GM04503 (cell line): ENCODE results near the gene TSSK6.
"Not testable (repeated sequence)": the region's sequence is repeated elsewhere in the genome, so short reads cannot be mapped to it uniquely, and the experiment has no call there.

ENCODE experiments used
- DNase-seq: peaks from one replicate; pipeline ENCODE4 v3.0.0-alpha.2; 2012; ENCODE audit warnings: low read depth

Gene TSSK6

GRCh38 chr19:19487077-19487949 lies 28.0 kb downstream of the TSSK6 start:
- no peak for DNase-seq

GRCh38 chr19:19486343-19487076 lies 28.8 kb downstream of the TSSK6 start:
- DNase-seq: no peak

GRCh38 chr19:19485998-19486290 lies 29.4 kb downstream of the TSSK6 start:
- no peak for DNase-seq

GRCh38 chr19:19485161-19485997 lies 30.0 kb downstream of the TSSK6 start:
- DNase-seq: no peak

GRCh38 chr19:19482809-19483596 lies 32.3 kb downstream of the TSSK6 start:
- no peak for DNase-seq

- no peak for DNase-seq
Observed at GRCh38 chr19:19480688-19481087, 34.7 kb downstream of the TSSK6 start.

GRCh38 chr19:19477705-19478383 lies 37.5 kb downstream of the TSSK6 start:
- DNase-seq: no peak

GRCh38 chr19:19475849-19476828 lies 39.2 kb downstream of the TSSK6 start:
- no peak for DNase-seq

- no peak for DNase-seq
Observed at GRCh38 chr19:19475015-19475765, 40.2 kb downstream of the TSSK6 start.

- not testable (repeated sequence) for DNase-seq
Observed at GRCh38 chr19:19472106-19472505, 43.2 kb downstream of the TSSK6 start.

- no peak for DNase-seq
Observed at GRCh38 chr19:19471682-19472081, 43.7 kb downstream of the TSSK6 start.

GRCh38 chr19:19470579-19470978 lies 44.8 kb downstream of the TSSK6 start:
- no peak for DNase-seq

GRCh38 chr19:19468424-19469050 lies 46.8 kb downstream of the TSSK6 start:
- no peak for DNase-seq

- DNase-seq: no peak
Observed at GRCh38 chr19:19466201-19466600, 49.1 kb downstream of the TSSK6 start.

GRCh38 chr19:19465436-19466070 lies 49.8 kb downstream of the TSSK6 start:
- DNase-seq: no peak

- no peak for DNase-seq
Observed at GRCh38 chr19:19464339-19465098, 50.8 kb downstream of the TSSK6 start.
